ENCODE data around the gene CACNA1F. TPM values are rescaled to one million over a fixed set of nuclear protein-coding genes. Genes with fewer than 3 reads are reported as not detected.

CACNA1F gene
- total RNA-seq, 1 donor from 2014 or later: not detected

DNA sequence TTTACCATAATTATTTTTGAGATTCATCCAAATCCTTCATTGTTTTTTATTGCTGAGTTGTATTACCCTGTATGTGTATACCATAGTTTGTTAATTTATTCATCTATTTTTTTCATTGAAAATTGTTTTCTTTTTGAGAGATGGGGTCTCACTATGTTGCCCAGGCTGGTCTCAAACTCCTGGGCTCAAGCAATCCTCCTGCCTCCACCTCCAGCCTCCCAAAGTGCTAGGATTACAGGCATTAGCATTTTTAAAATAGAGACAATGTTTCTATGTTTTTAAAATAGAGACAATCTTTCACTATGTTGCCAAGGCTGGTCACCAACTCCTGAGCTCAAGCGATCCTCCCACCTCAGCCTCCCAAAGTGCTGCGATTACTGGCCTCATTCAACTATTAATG, 72.2 kb downstream of the CACNA1F start:
- no peak overlapping the region for H3K27ac ChIP-seq (ENCODE audit: low read depth, low read length)
- peaks cover 9 to 13% (median 10%) of the 10 kb centered on the region in 3 donors for H3K4me1 ChIP-seq (ENCODE audit: control insufficient read depth in 3 of 3, insufficient read depth in 3 of 3, low read length in 3 of 3)
- H3K4me3 ChIP-seq (ENCODE audit: low read length in 3 of 3): no peak overlapping the region
- H3K27me3 ChIP-seq (ENCODE audit: control insufficient read depth in 3 of 3, insufficient read depth in 3 of 3, low read length in 3 of 3): no peaks in the 10 kb centered on the region
- H3K9ac ChIP-seq (ENCODE audit: low read depth in 1 of 3, low read length in 3 of 3): no peak overlapping the region
- H3K9me3 ChIP-seq (ENCODE audit: control insufficient read depth in 3 of 3, low read length in 3 of 3): no peaks in the 10 kb centered on the region
- no peaks in the 10 kb centered on the region for H3K36me3 ChIP-seq (ENCODE audit: control insufficient read depth in 3 of 3, insufficient read depth in 3 of 3, low read length in 3 of 3)

GRCh38 chrX:49157194-49157593, 75.9 kb downstream of the CACNA1F start:
- Histone ChIP-seq H3K4me3 (ENCODE audit: low read length in 3 of 3) (no peak overlapping the region), H3K9me3 (ENCODE audit: control insufficient read depth in 3 of 3, low read length in 3 of 3) (no peaks in the 10 kb centered on the region), H3K4me1 (ENCODE audit: control insufficient read depth in 3 of 3, insufficient read depth in 3 of 3, low read length in 3 of 3) (peaks cover 0 to 9% (median 6%) of the 10 kb centered on the region in 3 donors), H3K9ac (ENCODE audit: low read depth in 1 of 3, low read length in 3 of 3) (no peak overlapping the region), H3K27ac (ENCODE audit: low read depth, low read length) (no peak overlapping the region), H3K36me3 (ENCODE audit: control insufficient read depth in 3 of 3, insufficient read depth in 3 of 3, low read length in 3 of 3) (no peaks in the 10 kb centered on the region), H3K27me3 (ENCODE audit: control insufficient read depth in 3 of 3, insufficient read depth in 3 of 3, low read length in 3 of 3) (no peaks in the 10 kb centered on the region)

- Histone ChIP-seq H3K9me3 (ENCODE audit: control insufficient read depth in 3 of 3, low read length in 3 of 3) (no peaks in the 10 kb centered on the region), H3K4me3 (ENCODE audit: low read length in 3 of 3) (peak overlapping the region; percentile 72 to 81 (median 79)), H3K27ac (ENCODE audit: low read depth, low read length) (peak overlapping the region; percentile 94), H3K27me3 (ENCODE audit: control insufficient read depth in 3 of 3, insufficient read depth in 3 of 3, low read length in 3 of 3) (no peaks in the 10 kb centered on the region), H3K9ac (ENCODE audit: low read depth in 1 of 3, low read length in 3 of 3) (peak overlapping the region; percentile 71 to 87 (median 84)), H3K4me1 (ENCODE audit: control insufficient read depth in 3 of 3, insufficient read depth in 3 of 3, low read length in 3 of 3) (peaks cover 0 to 9% (median 6%) of the 10 kb centered on the region in 3 donors), H3K36me3 (ENCODE audit: control insufficient read depth in 3 of 3, insufficient read depth in 3 of 3, low read length in 3 of 3) (no peaks in the 10 kb centered on the region)
Observed at GRCh38 chrX:49155900-49156837, 77.0 kb downstream of the CACNA1F start.

DNA sequence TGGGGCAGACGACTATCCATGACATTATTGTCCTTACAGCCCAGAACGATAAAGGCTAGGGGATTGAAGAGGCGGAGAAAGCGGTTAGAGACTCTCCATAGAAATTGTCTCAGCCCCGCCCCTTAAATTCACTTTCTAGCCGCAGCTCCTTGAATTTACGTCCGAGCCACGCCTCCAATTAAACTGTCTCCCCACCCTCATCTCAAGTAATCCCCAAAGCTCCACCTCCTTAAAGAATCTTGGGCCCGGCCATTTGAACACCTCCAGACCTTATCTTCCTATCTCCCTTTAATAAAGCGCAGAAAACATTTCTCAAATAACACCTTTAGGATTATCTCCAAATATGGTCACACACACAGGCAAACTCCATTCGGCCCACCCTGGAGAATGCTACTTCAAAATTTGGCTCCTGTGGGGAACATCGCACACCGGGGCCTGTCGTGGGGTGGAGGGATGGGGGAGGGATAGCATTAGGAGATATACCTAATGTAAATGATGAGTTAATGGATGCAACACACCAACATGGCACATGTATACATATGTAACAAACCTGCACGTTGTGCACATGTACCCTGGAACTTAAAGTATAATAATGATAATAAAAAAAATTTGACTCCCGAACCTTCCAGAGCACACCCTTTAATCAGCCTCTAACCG, 77.8 kb downstream of the CACNA1F start:
- no peaks in the 10 kb centered on the region for H3K27me3 ChIP-seq (ENCODE audit: control insufficient read depth in 3 of 3, insufficient read depth in 3 of 3, low read length in 3 of 3)
- H3K9me3 ChIP-seq (ENCODE audit: control insufficient read depth in 3 of 3, low read length in 3 of 3): no peaks in the 10 kb centered on the region
- H3K4me1 ChIP-seq (ENCODE audit: control insufficient read depth in 3 of 3, insufficient read depth in 3 of 3, low read length in 3 of 3): peaks cover 0 to 9% (median 6%) of the 10 kb centered on the region in 3 donors
- no peaks in the 10 kb centered on the region for H3K36me3 ChIP-seq (ENCODE audit: control insufficient read depth in 3 of 3, insufficient read depth in 3 of 3, low read length in 3 of 3)
- peak overlapping the region; percentile 72 to 81 (median 79) for H3K4me3 ChIP-seq (ENCODE audit: low read length in 3 of 3)
- H3K9ac ChIP-seq (ENCODE audit: low read depth in 1 of 3, low read length in 3 of 3): peak overlapping the region; percentile 71 to 87 (median 84)
- H3K27ac ChIP-seq (ENCODE audit: low read depth, low read length): peak overlapping the region; percentile 94

Other genes starting within 250 kb of the CACNA1F start
- 10.4 TPM for gene GRIPAP1, start 231.1 kb downstream of the CACNA1F start, total RNA-seq
- gene TFE3, start 190.0 kb downstream of the CACNA1F start, total RNA-seq: 8.4 TPM
- gene CCDC120, start 174.3 kb downstream of the CACNA1F start, total RNA-seq: 0.52 TPM
- gene PRAF2, start 159.3 kb downstream of the CACNA1F start, total RNA-seq: 4.7 TPM
- 26.6 TPM for gene WDR45, start 153.5 kb downstream of the CACNA1F start, total RNA-seq
- 20.4 TPM for gene GPKOW, start 109.6 kb downstream of the CACNA1F start, total RNA-seq
- gene MAGIX, start 70.6 kb downstream of the CACNA1F start, total RNA-seq: 2.1 TPM
- gene PLP2, start 61.4 kb downstream of the CACNA1F start, total RNA-seq: 19.3 TPM
- 2.6 TPM for gene PRICKLE3, start 47.0 kb downstream of the CACNA1F start, total RNA-seq
- 1.0 TPM for gene SYP, start 33.1 kb downstream of the CACNA1F start, total RNA-seq
- gene CCDC22, start 2.1 kb upstream of the CACNA1F start, total RNA-seq: 5.7 TPM
- not detected for gene FOXP3, start 31.4 kb upstream of the CACNA1F start, total RNA-seq
- 6.8 TPM for gene PPP1R3F, start 36.5 kb upstream of the CACNA1F start, total RNA-seq
- not detected for gene GAGE10, start 70.3 kb upstream of the CACNA1F start, total RNA-seq
- not detected for gene GAGE12J, start 88.7 kb upstream of the CACNA1F start, total RNA-seq
- not detected for gene GAGE13, start 98.2 kb upstream of the CACNA1F start, total RNA-seq